ENCODE data around the gene ARHGEF12. TPM values are rescaled to one million over a fixed set of nuclear protein-coding genes. Genes with fewer than 3 reads are reported as not detected.

ARHGEF12 gene
- total RNA-seq, 1 donor from 2014 or later: 17.7 TPM

DNA sequence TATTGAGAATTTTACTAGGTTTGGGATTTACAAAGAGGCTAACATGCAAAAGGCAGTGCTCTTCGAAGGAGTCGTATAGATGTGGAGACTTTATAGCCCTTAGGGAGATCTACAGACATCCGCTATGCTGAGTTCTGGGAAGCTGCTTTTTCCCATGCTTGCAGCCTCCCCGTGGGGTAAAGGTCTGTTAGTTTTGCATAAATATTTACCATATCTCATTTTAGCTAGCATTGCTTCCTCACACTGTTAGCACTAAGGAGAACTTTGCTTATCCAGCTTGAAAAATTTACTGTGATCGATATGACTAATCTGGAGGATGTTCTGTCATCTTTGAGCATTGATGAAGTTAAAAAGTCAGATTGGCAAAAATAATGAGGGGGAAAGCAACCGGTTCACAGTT lies 18.6 kb downstream of the ARHGEF12 start:
- Mint-ChIP-seq H3K4me3 (ENCODE audit: low read depth) (no peak overlapping the region), H3K4me1 (ENCODE audit: low read depth) (no peaks in the 10 kb centered on the region), H3K36me3 (ENCODE audit: low read depth) (no peaks in the 10 kb centered on the region), H3K27me3 (ENCODE audit: low read depth) (peaks cover 59% of the 10 kb centered on the region), H3K27ac (no peak overlapping the region), H3K9me3 (no peaks in the 10 kb centered on the region)
- DNase-seq (ENCODE audit: low spot score): no peak
- intact Hi-C loops (cut with micrococcal nuclease): no loop called here

- Mint-ChIP-seq H3K36me3 (ENCODE audit: low read depth) (no peaks in the 10 kb centered on the region), H3K27me3 (ENCODE audit: low read depth) (peaks cover 46% of the 10 kb centered on the region), H3K4me1 (ENCODE audit: low read depth) (no peaks in the 10 kb centered on the region), H3K27ac (no peak overlapping the region), H3K9me3 (no peaks in the 10 kb centered on the region), H3K4me3 (ENCODE audit: low read depth) (no peak overlapping the region)
- DNase-seq (ENCODE audit: low spot score): no peak
- intact Hi-C loops (cut with micrococcal nuclease): no loop called here
Measured at GRCh38 chr11:120357620-120358019, 21.4 kb downstream of the ARHGEF12 start.

DNA sequence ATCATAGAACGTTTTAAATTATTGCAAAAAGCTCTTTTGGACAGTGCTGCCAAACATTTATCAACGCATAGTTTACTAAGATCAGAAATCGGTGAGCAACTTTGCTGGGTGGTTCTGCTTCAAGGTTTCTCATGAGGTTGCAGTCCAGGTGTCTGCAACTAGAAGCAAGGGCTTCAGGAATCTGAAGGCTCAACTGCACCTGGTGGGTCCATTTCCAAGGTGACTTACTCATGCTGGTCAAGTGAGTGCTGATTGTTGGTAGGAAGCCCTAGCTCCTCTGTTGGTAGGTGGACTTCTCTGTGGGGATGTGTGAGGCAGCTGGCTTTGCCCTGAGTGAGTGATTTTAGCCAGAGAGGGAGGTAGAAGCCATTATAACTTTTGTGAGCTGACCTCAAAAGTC lies 22.5 kb downstream of the ARHGEF12 start:
- H3K27me3 Mint-ChIP-seq (ENCODE audit: low read depth): peaks cover 41% of the 10 kb centered on the region
- no peaks in the 10 kb centered on the region for H3K36me3 Mint-ChIP-seq (ENCODE audit: low read depth)
- intact Hi-C loops (cut with micrococcal nuclease): no loop called here
- H3K4me3 Mint-ChIP-seq (ENCODE audit: low read depth): no peak overlapping the region
- H3K9me3 Mint-ChIP-seq: no peaks in the 10 kb centered on the region
- no peak overlapping the region for H3K27ac Mint-ChIP-seq
- no peaks in the 10 kb centered on the region for H3K4me1 Mint-ChIP-seq (ENCODE audit: low read depth)
- no peak for DNase-seq (ENCODE audit: low spot score)

- Mint-ChIP-seq H3K4me3 (ENCODE audit: low read depth) (no peak overlapping the region), H3K4me1 (ENCODE audit: low read depth) (no peaks in the 10 kb centered on the region), H3K36me3 (ENCODE audit: low read depth) (no peaks in the 10 kb centered on the region), H3K27me3 (ENCODE audit: low read depth) (peaks cover 33% of the 10 kb centered on the region), H3K27ac (no peak overlapping the region), H3K9me3 (no peaks in the 10 kb centered on the region)
- intact Hi-C loops (cut with micrococcal nuclease): no loop called here
- DNase-seq (ENCODE audit: low spot score): no peak
Measured at GRCh38 chr11:120363436-120363835, 27.2 kb downstream of the ARHGEF12 start.

- Mint-ChIP-seq H3K4me1 (ENCODE audit: low read depth) (no peaks in the 10 kb centered on the region), H3K27ac (no peak overlapping the region), H3K9me3 (no peaks in the 10 kb centered on the region), H3K36me3 (ENCODE audit: low read depth) (no peaks in the 10 kb centered on the region), H3K27me3 (ENCODE audit: low read depth) (peaks cover 24% of the 10 kb centered on the region), H3K4me3 (ENCODE audit: low read depth) (no peak overlapping the region)
- no peak for DNase-seq (ENCODE audit: low spot score)
- intact Hi-C loops (cut with micrococcal nuclease): no loop called here
Measured at GRCh38 chr11:120365512-120365911, 29.3 kb downstream of the ARHGEF12 start.

- no peaks in the 10 kb centered on the region for H3K9me3 Mint-ChIP-seq
- intact Hi-C loops (cut with micrococcal nuclease): no loop called here
- H3K4me1 Mint-ChIP-seq (ENCODE audit: low read depth): no peaks in the 10 kb centered on the region
- H3K27ac Mint-ChIP-seq: no peak overlapping the region
- DNase-seq (ENCODE audit: low spot score): no peak
- H3K27me3 Mint-ChIP-seq (ENCODE audit: low read depth): peaks cover 18% of the 10 kb centered on the region
- H3K36me3 Mint-ChIP-seq (ENCODE audit: low read depth): no peaks in the 10 kb centered on the region
- H3K4me3 Mint-ChIP-seq (ENCODE audit: low read depth): no peak overlapping the region
Measured at GRCh38 chr11:120372296-120372695, 36.1 kb downstream of the ARHGEF12 start.

- intact Hi-C loops (cut with micrococcal nuclease): no loop called here
- Mint-ChIP-seq H3K9me3 (peaks cover 9% of the 10 kb centered on the region), H3K4me1 (ENCODE audit: low read depth) (no peaks in the 10 kb centered on the region), H3K27me3 (ENCODE audit: low read depth) (peaks cover 29% of the 10 kb centered on the region), H3K36me3 (ENCODE audit: low read depth) (no peaks in the 10 kb centered on the region), H3K4me3 (ENCODE audit: low read depth) (no peak overlapping the region), H3K27ac (no peak overlapping the region)
- DNase-seq (ENCODE audit: low spot score): no peak
Measured at GRCh38 chr11:120375076-120375475, 38.9 kb downstream of the ARHGEF12 start.

- intact Hi-C loops (cut with micrococcal nuclease): no loop called here
- H3K9me3 Mint-ChIP-seq: peaks cover 9% of the 10 kb centered on the region
- peaks cover 33% of the 10 kb centered on the region for H3K27me3 Mint-ChIP-seq (ENCODE audit: low read depth)
- DNase-seq (ENCODE audit: low spot score): no peak
- H3K27ac Mint-ChIP-seq: no peak overlapping the region
- H3K4me1 Mint-ChIP-seq (ENCODE audit: low read depth): no peaks in the 10 kb centered on the region
- H3K36me3 Mint-ChIP-seq (ENCODE audit: low read depth): no peaks in the 10 kb centered on the region
- no peak overlapping the region for H3K4me3 Mint-ChIP-seq (ENCODE audit: low read depth)
Measured at GRCh38 chr11:120376547-120377182, 40.5 kb downstream of the ARHGEF12 start.

DNA sequence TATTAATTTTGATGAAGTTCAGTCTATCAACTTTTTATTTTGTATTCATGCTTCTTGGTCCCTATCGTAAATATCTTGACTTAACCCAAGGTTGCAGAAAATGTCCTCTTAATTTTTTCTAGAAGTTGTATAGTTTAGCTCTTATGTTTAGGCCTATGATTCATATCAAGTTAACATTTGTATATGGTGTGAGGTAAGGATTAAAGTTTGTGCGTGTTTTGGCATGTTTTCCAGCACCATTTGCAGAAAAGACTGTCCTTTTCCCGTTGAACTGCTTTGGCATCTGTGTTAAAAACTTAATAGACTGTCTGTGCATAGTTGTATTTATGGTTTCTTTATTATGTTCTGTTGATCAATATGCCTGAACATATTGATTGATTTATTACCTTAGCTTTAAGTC lies 42.3 kb downstream of the ARHGEF12 start:
- peaks cover 35% of the 10 kb centered on the region for H3K27me3 Mint-ChIP-seq (ENCODE audit: low read depth)
- H3K27ac Mint-ChIP-seq: no peak overlapping the region
- H3K36me3 Mint-ChIP-seq (ENCODE audit: low read depth): no peaks in the 10 kb centered on the region
- intact Hi-C loops (cut with micrococcal nuclease): no loop called here
- no peak for DNase-seq (ENCODE audit: low spot score)
- H3K4me3 Mint-ChIP-seq (ENCODE audit: low read depth): no peak overlapping the region
- H3K4me1 Mint-ChIP-seq (ENCODE audit: low read depth): no peaks in the 10 kb centered on the region
- peaks cover 9% of the 10 kb centered on the region for H3K9me3 Mint-ChIP-seq

GRCh38 chr11:120381401-120381800 lies 45.2 kb downstream of the ARHGEF12 start:
- Mint-ChIP-seq H3K27ac (no peak overlapping the region), H3K4me1 (ENCODE audit: low read depth) (no peaks in the 10 kb centered on the region), H3K27me3 (ENCODE audit: low read depth) (peaks cover 38% of the 10 kb centered on the region), H3K4me3 (ENCODE audit: low read depth) (no peak overlapping the region), H3K9me3 (peaks cover 9% of the 10 kb centered on the region), H3K36me3 (ENCODE audit: low read depth) (no peaks in the 10 kb centered on the region)
- no peak for DNase-seq (ENCODE audit: low spot score)
- intact Hi-C loops (cut with micrococcal nuclease): no loop called here

GRCh38 chr11:120383518-120384155 lies 47.4 kb downstream of the ARHGEF12 start:
- intact Hi-C loops (cut with micrococcal nuclease): no loop called here
- no peaks in the 10 kb centered on the region for H3K4me1 Mint-ChIP-seq (ENCODE audit: low read depth)
- peaks cover 36% of the 10 kb centered on the region for H3K27me3 Mint-ChIP-seq (ENCODE audit: low read depth)
- H3K36me3 Mint-ChIP-seq (ENCODE audit: low read depth): no peaks in the 10 kb centered on the region
- no peak overlapping the region for H3K4me3 Mint-ChIP-seq (ENCODE audit: low read depth)
- peaks cover 3% of the 10 kb centered on the region for H3K9me3 Mint-ChIP-seq
- DNase-seq (ENCODE audit: low spot score): no peak
- H3K27ac Mint-ChIP-seq: no peak overlapping the region

GRCh38 chr11:120384476-120384875 lies 48.3 kb downstream of the ARHGEF12 start:
- H3K27ac Mint-ChIP-seq: no peak overlapping the region
- intact Hi-C loops (cut with micrococcal nuclease): no loop called here
- no peak for DNase-seq (ENCODE audit: low spot score)

GRCh38 chr11:120385110-120385509 lies 48.9 kb downstream of the ARHGEF12 start:
- no peak overlapping the region for H3K4me3 Mint-ChIP-seq (ENCODE audit: low read depth)
- DNase-seq (ENCODE audit: low spot score): no peak
- no peaks in the 10 kb centered on the region for H3K36me3 Mint-ChIP-seq (ENCODE audit: low read depth)
- H3K4me1 Mint-ChIP-seq (ENCODE audit: low read depth): no peaks in the 10 kb centered on the region
- intact Hi-C loops (cut with micrococcal nuclease): no loop called here
- no peaks in the 10 kb centered on the region for H3K9me3 Mint-ChIP-seq
- H3K27ac Mint-ChIP-seq: no peak overlapping the region
- peaks cover 35% of the 10 kb centered on the region for H3K27me3 Mint-ChIP-seq (ENCODE audit: low read depth)

More at GRCh38 chr11:120384476-120384875, 48.3 kb downstream of the ARHGEF12 start:
- Mint-ChIP-seq H3K27me3 (ENCODE audit: low read depth) (peaks cover 33% of the 10 kb centered on the region), H3K4me1 (ENCODE audit: low read depth) (no peaks in the 10 kb centered on the region), H3K4me3 (ENCODE audit: low read depth) (no peak overlapping the region), H3K9me3 (no peaks in the 10 kb centered on the region), H3K36me3 (ENCODE audit: low read depth) (no peaks in the 10 kb centered on the region)
